IMR-90 (cell line): ENCODE data around the gene HMGN2. TPM values are rescaled to one million over a fixed set of nuclear protein-coding genes. Genes with fewer than 3 reads are reported as not detected.

Source experiments
- ATAC-seq: fragments of 200-7000 bp; cut with Tn5 transposase; 2 replicates; pipeline ENCODE4 v1.9.1; 2020; ENCODE audit warnings: low read depth, mild to moderate bottlenecking, moderate library complexity
- BruUV-seq: library from RNA; stranded (reverse); fragments of 400-500 nt; replicated peaks from 2 replicates; lab custom pipeline; 2021; lab: Mats Ljungman, UMichigan
- CTCF ChIA-PET: fragments of 300-600 bp; formaldehyde crosslinking; extraction: SDS; loops from one replicate; lab custom pipeline; 2021; ENCODE audit warnings: antibody characterized with exemption; lab: Yijun Ruan, JAX
- POLR2A ChIA-PET: fragments of 300-600 bp; sonication (Branson Sonifier 250); formaldehyde crosslinking; loops from one replicate; lab custom pipeline; 2022; ENCODE audit warnings: antibody characterized with exemption; ENCODE audit not compliant: unreplicated experiment; lab: Charles Lee
- DNase-seq: peaks from one replicate; pipeline ENCODE4 v3.0.0; 2013
- H2AFZ ChIP-seq: replicated peaks from 2 replicates; pipeline ENCODE3; 2013; ENCODE audit warnings: low read length, mild to moderate bottlenecking; ENCODE audit not compliant: poor library complexity
- H2AK5ac ChIP-seq: 2 replicates; pipeline ENCODE4 v1.6.1; 2013; ENCODE audit warnings: low read depth, low read length, inconsistent platforms
- H2AK9ac ChIP-seq: replicated peaks from 2 replicates; pipeline ENCODE3; 2013; ENCODE audit warnings: mild to moderate bottlenecking, low read depth, low read length, moderate library complexity; ENCODE audit not compliant: poor library complexity
- H2BK120ac ChIP-seq: 2 replicates; pipeline ENCODE4 v1.6.1; 2013; ENCODE audit warnings: low read depth, low read length, inconsistent platforms
- H2BK15ac ChIP-seq: 3 replicates; pipeline ENCODE4 v1.6.1; 2013; ENCODE audit warnings: low read depth, low read length, inconsistent platforms
- H2BK20ac ChIP-seq: 2 replicates; pipeline ENCODE4 v1.6.1; 2013; ENCODE audit warnings: low read depth, mild to moderate bottlenecking, inconsistent platforms, low read length, moderate library complexity
- H2BK5ac ChIP-seq: 2 replicates; pipeline ENCODE4 v1.6.1; 2013; ENCODE audit warnings: mild to moderate bottlenecking, low read depth, low read length, inconsistent platforms; ENCODE audit not compliant: poor library complexity, severe bottlenecking
- H3K14ac ChIP-seq: replicated peaks from 2 replicates; pipeline ENCODE4 v1.6.1; 2013; ENCODE audit warnings: low read depth, low read length, inconsistent platforms
- H3K18ac ChIP-seq: 2 replicates; pipeline ENCODE4 v1.6.1; 2013; ENCODE audit warnings: low read depth, low read length, control low read depth
- H3K23ac ChIP-seq: 2 replicates; pipeline ENCODE4 v1.6.1; 2013; ENCODE audit warnings: low read depth, low read length, inconsistent platforms
- H3K27ac ChIP-seq: 2 replicates; pipeline ENCODE4 v1.5.1; 2013; ENCODE audit warnings: mild to moderate bottlenecking, control low read depth, low read length; ENCODE audit not compliant: insufficient read depth
- H3K27me3 ChIP-seq: 2 replicates; pipeline ENCODE4 v1.6.1; 2013; ENCODE audit warnings: low read length; ENCODE audit not compliant: control insufficient read depth, insufficient read depth
- H3K36me3 ChIP-seq: 2 replicates; pipeline ENCODE4 v1.6.1; 2013; ENCODE audit warnings: low read length, mixed read lengths; ENCODE audit not compliant: control insufficient read depth, insufficient read depth
- H3K4ac ChIP-seq: 2 replicates; pipeline ENCODE4 v1.6.1; 2013; ENCODE audit warnings: low read depth, low read length, inconsistent platforms
- H3K4me1 ChIP-seq: 2 replicates; pipeline ENCODE4 v1.6.1; 2013; ENCODE audit warnings: low read length, mixed read lengths; ENCODE audit not compliant: control insufficient read depth, insufficient read depth
- H3K4me2 ChIP-seq: 2 replicates; pipeline ENCODE4 v1.6.1; 2013; ENCODE audit warnings: low read depth, mild to moderate bottlenecking, control low read depth, low read length, moderate library complexity
- H3K4me3 ChIP-seq: 2 replicates; pipeline ENCODE4 v1.5.1; 2013; ENCODE audit warnings: low read depth, mild to moderate bottlenecking, control low read depth, low read length, moderate library complexity; ENCODE audit not compliant: insufficient read depth
- H3K56ac ChIP-seq: 2 replicates; pipeline ENCODE4 v1.6.1; 2013; ENCODE audit warnings: low read length, inconsistent platforms; ENCODE audit not compliant: insufficient read depth; ENCODE audit errors: extremely low read depth
- H3K79me1 ChIP-seq, 2 experiments: 2 replicates each; pipeline ENCODE4 v1.6.1; 2013; ENCODE audit warnings: low read length in 2 of 2, inconsistent platforms in 1 of 2, low read depth in 1 of 2
- H3K9ac ChIP-seq: 2 replicates; pipeline ENCODE4 v1.6.1; 2013; ENCODE audit warnings: low read depth, low read length, control low read depth
- H3K9me1 ChIP-seq: 2 replicates; pipeline ENCODE4 v1.6.1; 2013; ENCODE audit warnings: low read length, inconsistent platforms; ENCODE audit not compliant: insufficient read depth
- H3K9me3 ChIP-seq: 2 replicates; pipeline ENCODE4 v1.6.1; 2013; ENCODE audit warnings: low read length; ENCODE audit not compliant: control insufficient read depth, insufficient read depth
- H4K20me1 ChIP-seq: 2 replicates; pipeline ENCODE4 v1.6.1; 2013; ENCODE audit warnings: low read length, inconsistent platforms; ENCODE audit not compliant: insufficient read depth
- H4K5ac ChIP-seq: 2 replicates; pipeline ENCODE4 v1.6.1; 2013; ENCODE audit warnings: mild to moderate bottlenecking, low read depth, low read length, control low read depth
- H4K8ac ChIP-seq, 2 experiments: 2 replicates each; pipeline ENCODE4 v1.6.1; 2013; ENCODE audit warnings: low read depth in 2 of 2, low read length in 2 of 2, control low read depth in 1 of 2, inconsistent platforms in 1 of 2
- H4K91ac ChIP-seq: 2 replicates; pipeline ENCODE4 v1.6.1; 2013; ENCODE audit warnings: low read depth, low read length, inconsistent platforms; ENCODE audit not compliant: insufficient read depth
- BHLHE40 ChIP-seq: fragments of 150-350 bp; IDR thresholded peaks from 2 replicates; pipeline ENCODE4 v1.6.1; 2016; ENCODE audit warnings: mild to moderate bottlenecking, low read depth, low read length
- CEBPB ChIP-seq: IDR thresholded peaks from 2 replicates; pipeline ENCODE4 v1.6.1; 2012; ENCODE audit warnings: low read depth, low read length, improper control_type of control experiment
- CHD1 ChIP-seq: IDR thresholded peaks from 2 replicates; pipeline ENCODE4 v1.6.1; 2012; ENCODE audit warnings: low read depth, low read length, improper control_type of control experiment
- FOS ChIP-seq: fragments of 150-350 bp; IDR thresholded peaks from 2 replicates; pipeline ENCODE4 v1.6.1; 2016; ENCODE audit warnings: low read depth, low read length
- MAFK ChIP-seq: IDR thresholded peaks from 2 replicates; pipeline ENCODE4 v1.6.1; 2012; ENCODE audit warnings: low read depth, low read length, improper control_type of control experiment
- MAZ ChIP-seq: IDR thresholded peaks from 2 replicates; pipeline ENCODE4 v1.6.1; 2012; ENCODE audit warnings: low read depth, mild to moderate bottlenecking, low read length, improper control_type of control experiment, moderate library complexity, borderline replicate concordance
- MXI1 ChIP-seq: IDR thresholded peaks from 2 replicates; pipeline ENCODE4 v1.6.1; 2012; ENCODE audit warnings: low read depth, mild to moderate bottlenecking, low read length, moderate library complexity, borderline replicate concordance
- NFE2L2 ChIP-seq: fragments of 150-350 bp; IDR thresholded peaks from 2 replicates; pipeline ENCODE4 v1.6.1; 2016; ENCODE audit warnings: low read depth, mild to moderate bottlenecking, low read length
- POLR2A ChIP-seq: IDR thresholded peaks from 2 replicates; pipeline ENCODE4 v1.6.1; 2012; ENCODE audit warnings: mild to moderate bottlenecking, low read depth, low read length
- RAD21 ChIP-seq: IDR thresholded peaks from 2 replicates; pipeline ENCODE4 v1.6.1; 2012; ENCODE audit warnings: low read length, improper control_type of control experiment
- RCOR1 ChIP-seq: IDR thresholded peaks from 2 replicates; pipeline ENCODE4 v1.6.1; 2012; ENCODE audit warnings: mild to moderate bottlenecking, low read length, improper control_type of control experiment; ENCODE audit not compliant: insufficient replicate concordance
- RFX5 ChIP-seq: IDR thresholded peaks from 2 replicates; pipeline ENCODE4 v1.8.0; 2012; ENCODE audit warnings: low read depth, mild to moderate bottlenecking, low read length, moderate library complexity
- SMC3 ChIP-seq: fragments of 150-350 bp; IDR thresholded peaks from 2 replicates; pipeline ENCODE4 v1.6.1; 2016; ENCODE audit warnings: low read depth, mild to moderate bottlenecking, antibody characterized with exemption, low read length, moderate library complexity
- WGBS, 2 experiments: methylation state at CpG; one replicate each; pipeline versions ENCODE4 v1.1.5 to v1.1.7; 2013; ENCODE audit warnings: missing lambda C conversion rate in 2 of 2; ENCODE audit not compliant: insufficient read length in 1 of 2; ENCODE audit errors: extremely low coverage in 2 of 2; 5-methylcytosine and 5-hydroxymethylcytosine counted together
- dilution Hi-C: fragments of 300-500 bp; cut with HindIII; formaldehyde crosslinking; loops from one replicate; pipeline ENCODE4 v1.14.3; 2018; ENCODE audit warnings: low sequenced_read_pairs; ENCODE audit not compliant: unreplicated experiment
- in situ Hi-C: fragments of 300-500 bp; cut with MboI; formaldehyde crosslinking; loops from 3 replicates; pipeline ENCODE4 v1.14.3; 2019; ENCODE audit warnings: low sequenced_read_pairs, inconsistent platforms, mixed read lengths
- intact Hi-C: fragments of 100-400 bp; cut with micrococcal nuclease; formaldehyde crosslinking; loops from 2 replicates; pipeline ENCODE4 v1.10.0; 2022
- polyA plus RNA-seq, 3 experiments: library from polyadenylated mRNA; depleted of rRNA; stranded (reverse); fragments of >200 nt; gene quantifications; 2 replicates each; pipeline ENCODE4 v1.2.3, GENCODE V29; 2012; ENCODE audit warnings: low replicate concordance in 1 of 3
- total RNA-seq: library from RNA; depleted of rRNA; stranded (reverse); fragments of >200 nt; gene quantifications from 2 replicates; pipeline ENCODE4 v1.2.3, GENCODE V29; 2012
- TF ChIP-seq, protein P1 (sequence below): fragments of 150-350 bp; IDR thresholded peaks from 2 replicates; pipeline ENCODE4 v1.6.1; 2017; ENCODE audit warnings: mild to moderate bottlenecking, antibody characterized with exemption, low read length, low read depth
- TF ChIP-seq, protein P2 (sequence below): fragments of 150-350 bp; IDR thresholded peaks from 2 replicates; pipeline ENCODE4 v1.6.1; 2016; ENCODE audit warnings: low read depth, mild to moderate bottlenecking, low read length, moderate library complexity, borderline replicate concordance
- TF ChIP-seq, protein P3 (sequence below): conservative IDR thresholded peaks from 2 replicates; pipeline ENCODE4 v1.5.1; 2012; ENCODE audit warnings: mild to moderate bottlenecking, low read depth, low read length, improper control_type of control experiment

HMGN2 gene
- total and polyA plus RNA-seq, 2 of the 4 experiments (the other 2 are of a cell fraction), result 367 to 505 TPM

DNA sequence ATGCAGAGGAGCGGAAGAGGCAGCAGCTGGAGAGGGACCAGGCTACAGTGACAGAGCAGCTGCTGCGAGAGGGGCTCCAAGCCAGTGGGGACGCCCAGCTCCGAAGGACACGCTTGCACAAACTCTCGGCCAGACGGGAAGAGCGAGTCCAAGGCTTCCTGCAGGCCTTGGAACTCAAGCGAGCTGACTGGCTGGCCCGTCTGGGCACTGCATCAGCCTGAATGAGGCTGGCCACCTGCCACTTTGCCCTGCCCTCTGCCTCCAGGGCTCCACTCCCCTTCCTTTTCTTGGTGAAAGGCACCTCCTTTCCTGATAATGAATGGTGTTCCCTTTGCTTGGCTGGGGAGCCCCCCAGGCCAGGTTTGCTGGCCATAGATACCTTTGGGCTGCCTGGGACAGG lies 3.3 kb upstream of the HMGN2 start:
- no peak overlapping the region for H2BK15ac ChIP-seq
- H3K36me3 ChIP-seq, result peaks cover 41% of the 10 kb centered on the region
- no peak overlapping the region for H3K9ac ChIP-seq
- H3K4me2 ChIP-seq, result no peak overlapping the region
- 98% methylated on average over 8 of the region's 10 CpGs; no CpG with 5 or more reads in 1 of the 2 experiments for WGBS, 2 experiments
- no peak overlapping the region for H3K4ac ChIP-seq
- H2AFZ ChIP-seq, result no peak overlapping the region
- H2AK9ac ChIP-seq, result no peak overlapping the region
- DNase-seq (no peak), ATAC-seq (no peak)
- H3K23ac ChIP-seq, result no peak overlapping the region
- H2AK5ac ChIP-seq, result no peak overlapping the region
- H2BK20ac ChIP-seq, result no peak overlapping the region
- no peak overlapping the region for H4K5ac ChIP-seq
- CTCF ChIA-PET, result no interaction called here
- H3K27ac ChIP-seq, result no peak overlapping the region
- intact Hi-C loops (no loop called here), in situ Hi-C loops (no loop called here), dilution Hi-C loops (no loop called here)
- H4K20me1 ChIP-seq, result peaks cover 27% of the 10 kb centered on the region
- H4K8ac ChIP-seq, result no peak overlapping the region
- peaks cover 6 to 46% of the 10 kb centered on the region in 2 experiments; a peak in 3 of 4 replicates for H3K79me1 ChIP-seq
- no TSS peak for BruUV-seq
- no peak overlapping the region for H3K56ac ChIP-seq
- no peaks in the 10 kb centered on the region for H3K27me3 ChIP-seq
- no peak overlapping the region for H3K4me3 ChIP-seq
- no peak overlapping the region for H2BK5ac ChIP-seq
- peaks cover 5% of the 10 kb centered on the region for H3K4me1 ChIP-seq
- no peak overlapping the region for H2BK120ac ChIP-seq
- POLR2A ChIA-PET, result no interaction called here
- H4K91ac ChIP-seq, result no peak overlapping the region
- H3K14ac ChIP-seq, result no peak overlapping the region
- TF ChIP-seq, protein P1, sequence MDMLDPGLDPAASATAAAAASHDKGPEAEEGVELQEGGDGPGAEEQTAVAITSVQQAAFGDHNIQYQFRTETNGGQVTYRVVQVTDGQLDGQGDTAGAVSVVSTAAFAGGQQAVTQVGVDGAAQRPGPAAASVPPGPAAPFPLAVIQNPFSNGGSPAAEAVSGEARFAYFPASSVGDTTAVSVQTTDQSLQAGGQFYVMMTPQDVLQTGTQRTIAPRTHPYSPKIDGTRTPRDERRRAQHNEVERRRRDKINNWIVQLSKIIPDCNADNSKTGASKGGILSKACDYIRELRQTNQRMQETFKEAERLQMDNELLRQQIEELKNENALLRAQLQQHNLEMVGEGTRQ, result no peak
- TF ChIP-seq MAZ, result no peak
- no peak for TF ChIP-seq POLR2A
- TF ChIP-seq BHLHE40, result no peak
- TF ChIP-seq RAD21, result no peak
- TF ChIP-seq RCOR1, result no peak
- TF ChIP-seq NFE2L2, result no peak
- no peak for TF ChIP-seq SMC3
- TF ChIP-seq, protein P2, sequence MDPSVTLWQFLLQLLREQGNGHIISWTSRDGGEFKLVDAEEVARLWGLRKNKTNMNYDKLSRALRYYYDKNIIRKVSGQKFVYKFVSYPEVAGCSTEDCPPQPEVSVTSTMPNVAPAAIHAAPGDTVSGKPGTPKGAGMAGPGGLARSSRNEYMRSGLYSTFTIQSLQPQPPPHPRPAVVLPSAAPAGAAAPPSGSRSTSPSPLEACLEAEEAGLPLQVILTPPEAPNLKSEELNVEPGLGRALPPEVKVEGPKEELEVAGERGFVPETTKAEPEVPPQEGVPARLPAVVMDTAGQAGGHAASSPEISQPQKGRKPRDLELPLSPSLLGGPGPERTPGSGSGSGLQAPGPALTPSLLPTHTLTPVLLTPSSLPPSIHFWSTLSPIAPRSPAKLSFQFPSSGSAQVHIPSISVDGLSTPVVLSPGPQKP, result no peak
- no peak for TF ChIP-seq RFX5
- TF ChIP-seq CEBPB, result no peak
- no peak for TF ChIP-seq MAFK
- TF ChIP-seq, protein P3, sequence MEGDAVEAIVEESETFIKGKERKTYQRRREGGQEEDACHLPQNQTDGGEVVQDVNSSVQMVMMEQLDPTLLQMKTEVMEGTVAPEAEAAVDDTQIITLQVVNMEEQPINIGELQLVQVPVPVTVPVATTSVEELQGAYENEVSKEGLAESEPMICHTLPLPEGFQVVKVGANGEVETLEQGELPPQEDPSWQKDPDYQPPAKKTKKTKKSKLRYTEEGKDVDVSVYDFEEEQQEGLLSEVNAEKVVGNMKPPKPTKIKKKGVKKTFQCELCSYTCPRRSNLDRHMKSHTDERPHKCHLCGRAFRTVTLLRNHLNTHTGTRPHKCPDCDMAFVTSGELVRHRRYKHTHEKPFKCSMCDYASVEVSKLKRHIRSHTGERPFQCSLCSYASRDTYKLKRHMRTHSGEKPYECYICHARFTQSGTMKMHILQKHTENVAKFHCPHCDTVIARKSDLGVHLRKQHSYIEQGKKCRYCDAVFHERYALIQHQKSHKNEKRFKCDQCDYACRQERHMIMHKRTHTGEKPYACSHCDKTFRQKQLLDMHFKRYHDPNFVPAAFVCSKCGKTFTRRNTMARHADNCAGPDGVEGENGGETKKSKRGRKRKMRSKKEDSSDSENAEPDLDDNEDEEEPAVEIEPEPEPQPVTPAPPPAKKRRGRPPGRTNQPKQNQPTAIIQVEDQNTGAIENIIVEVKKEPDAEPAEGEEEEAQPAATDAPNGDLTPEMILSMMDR, result no peak
- no peak for TF ChIP-seq FOS
- no peak for TF ChIP-seq CHD1
- TF ChIP-seq MXI1, result no peak
- peaks cover 16% of the 10 kb centered on the region for H3K9me1 ChIP-seq
- H3K9me3 ChIP-seq, result no peaks in the 10 kb centered on the region
- no peak overlapping the region for H3K18ac ChIP-seq
